Activated CD4-positive, alpha-beta T cell treated with anti-CD3 and anti-CD28 coated beads, Interleukin-2, amount 50 U/mL, for 24 hours (primary cell): ENCODE measurements around the gene NKX1-1.
"Not testable (repeated sequence)": the region's sequence is repeated elsewhere in the genome, so short reads cannot be mapped to it uniquely, and the experiment has no call there.

ENCODE experiments used
- DNase-seq, 2 donors: peaks; one replicate each; pipeline ENCODE4 v3.0.0-alpha.2; 2020; ENCODE audit warnings: low read depth in 1 of 2, low spot score in 1 of 2

Gene NKX1-1

GRCh38 chr4:1405636-1406393 is 427 bp downstream of the NKX1-1 start:
- DNase-seq = no peak

GRCh38 chr4:1405254-1405635 is 997 bp downstream of the NKX1-1 start:
- DNase-seq = no peak

GRCh38 chr4:1404573-1405253 is 1.5 kb downstream of the NKX1-1 start:
- DNase-seq = no peak

GRCh38 chr4:1403591-1404572 is 2.4 kb downstream of the NKX1-1 start:
- no peak for DNase-seq

GRCh38 chr4:1403177-1403583 is 3.1 kb downstream of the NKX1-1 start:
- no peak for DNase-seq

GRCh38 chr4:1402516-1403091 is 3.6 kb downstream of the NKX1-1 start:
- no peak for DNase-seq

- DNase-seq = no peak
These were observed 4.2 kb downstream of the NKX1-1 start for GRCh38 chr4:1402021-1402515.

- no peak for DNase-seq
These were observed 4.7 kb downstream of the NKX1-1 start for GRCh38 chr4:1401409-1402020.

- DNase-seq = no peak
These were observed 5.3 kb downstream of the NKX1-1 start for GRCh38 chr4:1400831-1401408.

- no peak for DNase-seq
These were observed 5.9 kb downstream of the NKX1-1 start for GRCh38 chr4:1400191-1400805.

GRCh38 chr4:1399508-1400190 is 6.6 kb downstream of the NKX1-1 start:
- no peak for DNase-seq

GRCh38 chr4:1398681-1399507 is 7.3 kb downstream of the NKX1-1 start:
- DNase-seq = no peak

GRCh38 chr4:1396806-1397455 is 9.3 kb downstream of the NKX1-1 start:
- DNase-seq = no peak

GRCh38 chr4:1395941-1396805 is 10.1 kb downstream of the NKX1-1 start:
- DNase-seq = no peak

- not testable (repeated sequence) for DNase-seq
These were observed 10.8 kb downstream of the NKX1-1 start for GRCh38 chr4:1395389-1395820.

- DNase-seq = not testable (repeated sequence)
These were observed 11.5 kb downstream of the NKX1-1 start for GRCh38 chr4:1394554-1395388.
